PC-3 (cell line): Measurements from ENCODE around the gene DSG3. TPM values are rescaled to one million over a fixed set of nuclear protein-coding genes. Genes with fewer than 3 reads are reported as not detected.

Experiments
- ATAC-seq: fragments of 200-7000 bp; cut with Tn5 transposase; 2 replicates; pipeline ENCODE4 v1.9.1; 2020; ENCODE audit warnings: mild to moderate bottlenecking, moderate library complexity
- BruUV-seq: library from RNA; stranded (reverse); fragments of 400-500 nt; replicated peaks from 2 replicates; lab custom pipeline; 2021; lab: Mats Ljungman, UMichigan
- CTCF ChIA-PET: fragments of 300-600 bp; sonication (Branson Sonifier 250); formaldehyde crosslinking; loops from one replicate; lab custom pipeline; 2022; ENCODE audit warnings: antibody characterized with exemption; lab: Charles Lee
- POLR2A ChIA-PET: fragments of 300-600 bp; sonication (Branson Sonifier 250); formaldehyde crosslinking; loops from one replicate; lab custom pipeline; 2022; ENCODE audit warnings: antibody characterized with exemption; ENCODE audit not compliant: unreplicated experiment; lab: Charles Lee
- DNase-seq: peaks from one replicate; pipeline ENCODE4 v3.0.0-alpha.2; 2015
- H2AFZ ChIP-seq: fragments of 300-600 bp; sonication (generic); 2 replicates; pipeline ENCODE4 v1.6.0; 2016; ENCODE audit warnings: antibody characterized with exemption, low read length
- H3F3A ChIP-seq: fragments of 300-600 bp; sonication (generic); one replicate; pipeline ENCODE4 v1.6.0; 2017; ENCODE audit warnings: antibody characterized with exemption, low read length, control low read depth, mild to moderate bottlenecking; ENCODE audit not compliant: unreplicated experiment
- H3K27ac ChIP-seq: fragments of 300-600 bp; sonication (generic); 2 replicates; pipeline ENCODE4 v1.5.1; 2016; ENCODE audit warnings: mild to moderate bottlenecking, low read length
- H3K27me3 ChIP-seq: fragments of 300-600 bp; sonication (generic); 2 replicates; pipeline ENCODE4 v1.6.1; 2016; ENCODE audit warnings: low read length, mixed read lengths
- H3K36me3 ChIP-seq: fragments of 300-600 bp; sonication (generic); 2 replicates; pipeline ENCODE4 v1.6.1; 2016; ENCODE audit warnings: low read depth, mixed run types, low read length, mixed read lengths
- H3K4me1 ChIP-seq: fragments of 300-600 bp; sonication (generic); 2 replicates; pipeline ENCODE4 v1.5.1; 2016; ENCODE audit warnings: low read length; ENCODE audit not compliant: insufficient read depth
- H3K4me2 ChIP-seq: fragments of 300-600 bp; sonication (generic); 2 replicates; pipeline ENCODE4 v1.6.0; 2016; ENCODE audit warnings: low read length
- H3K4me3 ChIP-seq: fragments of 300-600 bp; sonication (generic); 2 replicates; pipeline ENCODE4 v1.5.1; 2016; ENCODE audit warnings: mild to moderate bottlenecking, low read length, mixed read lengths
- H3K79me2 ChIP-seq: fragments of 300-600 bp; sonication (generic); 2 replicates; pipeline ENCODE4 v1.6.1; 2017; ENCODE audit warnings: low read length, mixed read lengths
- H3K9ac ChIP-seq: fragments of 300-600 bp; sonication (generic); 2 replicates; pipeline ENCODE4 v1.6.0; 2016; ENCODE audit warnings: mild to moderate bottlenecking, low read length
- H3K9me2 ChIP-seq: fragments of 300-600 bp; sonication (generic); replicated peaks from 2 replicates; pipeline ENCODE4 v1.6.1; 2016; ENCODE audit warnings: mixed run types, low read length, mixed read lengths
- H3K9me3 ChIP-seq: fragments of 300-600 bp; sonication (generic); 2 replicates; pipeline ENCODE4 v1.6.1; 2016; ENCODE audit warnings: low read length, mixed read lengths
- H4K20me1 ChIP-seq: fragments of 300-600 bp; sonication (generic); 2 replicates; pipeline ENCODE4 v1.6.1; 2016; ENCODE audit warnings: low read length, mixed read lengths
- CTCF ChIP-seq: fragments of 300-600 bp; sonication (generic); conservative IDR thresholded peaks from 2 replicates; pipeline ENCODE4 v1.5.1; 2017; ENCODE audit warnings: antibody characterized with exemption, low read depth, mild to moderate bottlenecking, low read length
- EZH2 ChIP-seq: fragments of 300-600 bp; sonication (generic); IDR thresholded peaks from one replicate; pipeline ENCODE4 v1.6.1; 2017; ENCODE audit warnings: antibody characterized with exemption, mild to moderate bottlenecking, low read length; ENCODE audit not compliant: unreplicated experiment
- EZH2phosphoT487 ChIP-seq: fragments of 300-600 bp; sonication (generic); IDR thresholded peaks from 2 replicates; pipeline ENCODE4 v1.6.1; 2018; ENCODE audit warnings: mild to moderate bottlenecking, antibody characterized with exemption, low read length, borderline replicate concordance
- intact Hi-C: fragments of 100-400 bp; cut with micrococcal nuclease; formaldehyde crosslinking; loops from 2 replicates; pipeline ENCODE4 v1.9.0; 2023
- total RNA-seq: library from RNA; depleted of rRNA; stranded (reverse); fragments of >200 nt; gene quantifications from 2 replicates; pipeline ENCODE4 v1.2.3, GENCODE V29; 2014

The DSG3 gene
- total RNA-seq, 1 experiment from 2014 or later: not detected

DNA sequence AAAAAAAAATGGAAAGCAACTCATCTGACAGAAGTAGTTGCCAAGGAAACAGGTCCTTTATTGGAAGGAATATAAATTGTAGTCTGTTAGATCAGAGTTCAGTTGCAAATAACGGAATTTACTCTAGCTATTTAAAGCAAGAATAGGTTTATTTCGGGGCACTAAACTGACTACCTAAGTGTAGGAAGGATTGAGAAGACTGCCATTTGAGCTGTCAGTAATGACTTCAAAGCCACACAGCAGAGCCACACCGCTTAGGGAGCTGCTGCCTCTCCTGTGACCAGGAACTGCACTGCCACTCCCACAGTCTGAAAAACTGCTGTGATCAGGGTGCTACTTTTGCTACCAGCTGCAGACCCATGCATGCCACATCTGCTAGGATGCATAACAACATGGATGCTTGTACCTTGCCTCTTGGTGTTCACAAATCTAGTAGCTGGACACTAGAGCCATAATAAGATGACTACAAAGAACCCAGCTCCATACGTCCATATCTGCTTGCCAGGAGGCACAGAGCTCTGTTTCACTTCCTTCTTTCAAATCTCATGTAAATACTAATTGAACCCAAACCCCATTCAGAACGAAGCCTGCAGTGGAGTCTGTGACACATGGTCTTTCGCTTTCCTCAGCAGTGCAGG is 52.6 kb downstream of the DSG3 start:
- no peaks in the 10 kb centered on the region for H4K20me1 ChIP-seq
- H3K9me3 ChIP-seq: no peaks in the 10 kb centered on the region
- H3K27ac ChIP-seq: no peak overlapping the region
- H2AFZ ChIP-seq: no peak overlapping the region
- no TSS peak for BruUV-seq
- ChIA-PET POLR2A (no interaction called here), CTCF (no interaction called here)
- H3K27me3 ChIP-seq: no peaks in the 10 kb centered on the region
- DNase-seq (no peak), ATAC-seq (no peak)
- peaks cover 7% of the 10 kb centered on the region; the same call in 1 of the 2 replicates for H3K4me1 ChIP-seq
- H3K9me2 ChIP-seq: no peaks in the 10 kb centered on the region
- intact Hi-C loops: no loop called here
- H3F3A ChIP-seq: no peaks in the 10 kb centered on the region
- H3K79me2 ChIP-seq: peaks cover 51% of the 10 kb centered on the region
- no peak overlapping the region for H3K9ac ChIP-seq
- H3K36me3 ChIP-seq: no peaks in the 10 kb centered on the region
- no peak for TF ChIP-seq EZH2phosphoT487
- no peak for TF ChIP-seq EZH2
- no peak for TF ChIP-seq CTCF
- H3K4me2 ChIP-seq: peak overlapping the region; percentile 85; the same call in 1 of the 2 replicates
- peak overlapping the region; percentile 86; the same call in 1 of the 2 replicates for H3K4me3 ChIP-seq

DNA sequence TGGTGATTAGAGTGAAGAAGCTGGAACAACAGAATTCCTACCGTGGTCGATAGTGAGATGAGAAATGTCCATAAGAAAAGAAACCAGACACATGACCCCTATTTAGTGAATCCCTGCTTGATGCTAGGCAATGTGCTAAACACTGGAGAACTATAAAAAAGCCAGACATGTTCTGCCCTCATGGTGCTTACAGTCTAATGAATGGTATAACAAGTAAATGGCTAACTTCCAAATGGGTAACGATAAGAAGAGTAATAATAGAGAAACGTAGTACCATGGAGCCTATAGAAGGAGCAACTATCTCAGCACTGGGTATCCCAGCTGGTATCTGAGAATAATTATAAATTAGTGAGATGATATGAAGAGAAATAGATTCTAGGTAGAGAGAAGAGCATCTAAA is 55.5 kb downstream of the DSG3 start:
- no peaks in the 10 kb centered on the region for H3K9me3 ChIP-seq
- no peak for ATAC-seq
- H3K4me3 ChIP-seq: no peak overlapping the region
- H3F3A ChIP-seq: no peaks in the 10 kb centered on the region
- POLR2A ChIA-PET: no interaction called here
- H4K20me1 ChIP-seq: no peaks in the 10 kb centered on the region
- BruUV-seq: no TSS peak
- H3K36me3 ChIP-seq: no peaks in the 10 kb centered on the region
- H2AFZ ChIP-seq: no peak overlapping the region
- peaks cover 51% of the 10 kb centered on the region for H3K79me2 ChIP-seq
- no peak overlapping the region for H3K27ac ChIP-seq
- CTCF ChIA-PET: no interaction called here
- H3K27me3 ChIP-seq: no peaks in the 10 kb centered on the region
- H3K4me1 ChIP-seq: peaks cover 7% of the 10 kb centered on the region; the same call in 1 of the 2 replicates
- DNase-seq: no peak
- H3K4me2 ChIP-seq: no peak overlapping the region
- H3K9ac ChIP-seq: no peak overlapping the region
- intact Hi-C loops: no loop called here
- TF ChIP-seq EZH2phosphoT487 (no peak), CTCF (no peak), EZH2 (no peak)
- H3K9me2 ChIP-seq: no peaks in the 10 kb centered on the region

DNA sequence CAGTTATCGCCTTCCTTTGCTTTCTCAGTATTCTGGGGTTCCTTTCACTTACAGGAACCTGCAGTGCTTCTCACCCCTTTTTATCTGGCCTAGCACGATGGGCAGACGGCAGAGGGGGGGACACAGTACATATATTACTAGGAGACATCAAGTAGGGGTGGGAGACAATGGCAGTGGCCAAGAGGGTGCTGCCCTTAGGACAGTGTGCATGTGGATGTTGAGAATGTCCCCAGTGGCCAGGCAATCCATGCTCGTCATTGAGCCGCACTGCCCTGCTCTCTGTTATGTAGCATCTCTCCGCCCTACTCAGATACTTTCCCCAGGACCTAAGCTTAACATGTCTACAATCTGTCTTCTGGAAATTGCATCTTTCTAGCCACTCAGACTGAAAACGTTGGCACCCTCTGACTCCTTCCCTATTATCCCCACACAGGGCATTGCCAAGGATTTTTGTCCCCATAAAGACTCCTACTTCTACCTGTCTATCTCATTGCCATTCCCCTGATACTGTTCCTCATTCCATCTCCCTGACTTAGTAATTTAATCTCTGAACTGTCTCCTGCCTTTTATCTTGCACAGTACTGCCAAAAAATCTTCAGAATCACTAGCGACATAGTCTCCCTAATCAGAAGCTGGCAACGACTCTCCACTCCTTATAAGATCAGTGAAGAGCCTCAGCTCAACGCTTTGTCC is 57.1 kb downstream of the DSG3 start:
- H3K9me2 ChIP-seq: no peaks in the 10 kb centered on the region
- ATAC-seq: no peak
- H3K79me2 ChIP-seq: peaks cover 47% of the 10 kb centered on the region
- H3K27me3 ChIP-seq: no peaks in the 10 kb centered on the region
- no peak overlapping the region for H3K9ac ChIP-seq
- H4K20me1 ChIP-seq: no peaks in the 10 kb centered on the region
- no peak for DNase-seq
- H3K27ac ChIP-seq: no peak overlapping the region
- ChIA-PET CTCF (no interaction called here), POLR2A (interaction anchor here (0.6 kb wide), 1 partner anchor 185 kb away, joined by 3 read pairs; no protein-coding TSS in a partner anchor)
- no peak overlapping the region for H2AFZ ChIP-seq
- BruUV-seq: no TSS peak
- no peak for TF ChIP-seq EZH2phosphoT487
- no peak for TF ChIP-seq EZH2
- TF ChIP-seq CTCF: no peak
- no peaks in the 10 kb centered on the region for H3K9me3 ChIP-seq
- H3F3A ChIP-seq: no peaks in the 10 kb centered on the region
- H3K4me3 ChIP-seq: no peak overlapping the region
- peaks cover 5% of the 10 kb centered on the region; the same call in 1 of the 2 replicates for H3K4me1 ChIP-seq
- intact Hi-C loops: no loop called here
- no peaks in the 10 kb centered on the region for H3K36me3 ChIP-seq
- no peak overlapping the region for H3K4me2 ChIP-seq
